Measurements from ENCODE around the gene CHST13.

Gene CHST13

GRCh38 chr3:126523745-126524428 lies at the start of gene CHST13:
Gene CHST13 (plus strand): TSS chr3:126524155. CDS start chr3:126524333, 178 bp downstream.
- peak; percentile 75 for DNase-seq

- DNase-seq, result no peak
These were observed 49.2 kb upstream of the CHST13 start for GRCh38 chr3:126474498-126475412.

- peak; percentile 100 for DNase-seq
These were observed 48.4 kb upstream of the CHST13 start, which contains the start of gene ZXDC for GRCh38 chr3:126475413-126476114. Gene ZXDC (minus strand): TSS chr3:126475891. CDS start chr3:126475865, 26 bp downstream.

GRCh38 chr3:126476166-126477060 lies 47.5 kb upstream of the CHST13 start:
- peak; percentile 96 for DNase-seq

- no peak for DNase-seq
These were observed 46.9 kb upstream of the CHST13 start for GRCh38 chr3:126477061-126477380.

- DNase-seq, result no peak
These were observed 45.2 kb upstream of the CHST13 start for GRCh38 chr3:126478581-126479310.

- no peak for DNase-seq
These were observed 44.3 kb upstream of the CHST13 start for GRCh38 chr3:126479642-126480041.

GRCh38 chr3:126480206-126480605 lies 43.7 kb upstream of the CHST13 start:
- no peak for DNase-seq

- no peak for DNase-seq
These were observed 43.1 kb upstream of the CHST13 start for GRCh38 chr3:126480861-126481260.

- no peak for DNase-seq
These were observed 42.0 kb upstream of the CHST13 start for GRCh38 chr3:126481808-126482502.

GRCh38 chr3:126482503-126483255 lies 41.3 kb upstream of the CHST13 start:
- DNase-seq, result no peak

- DNase-seq, result no peak
These were observed 40.6 kb upstream of the CHST13 start for GRCh38 chr3:126483321-126483761.

- DNase-seq, result no peak
These were observed 39.8 kb upstream of the CHST13 start for GRCh38 chr3:126484148-126484547.

GRCh38 chr3:126484662-126485061 lies 39.3 kb upstream of the CHST13 start:
- no peak for DNase-seq

- DNase-seq, result no peak
These were observed 38.6 kb upstream of the CHST13 start for GRCh38 chr3:126485176-126485897.

- no peak for DNase-seq
These were observed 38.0 kb upstream of the CHST13 start for GRCh38 chr3:126485956-126486355.

- DNase-seq, result no peak
These were observed 37.6 kb upstream of the CHST13 start for GRCh38 chr3:126486360-126486847.

- DNase-seq, result peak; percentile 60
These were observed 36.7 kb upstream of the CHST13 start for GRCh38 chr3:126487151-126487771.

- no peak for DNase-seq
These were observed 35.8 kb upstream of the CHST13 start for GRCh38 chr3:126488185-126488584.

Measured in 8988T (cell line).